ENCODE measurements around the gene PSME2.

Gene PSME2

DNA sequence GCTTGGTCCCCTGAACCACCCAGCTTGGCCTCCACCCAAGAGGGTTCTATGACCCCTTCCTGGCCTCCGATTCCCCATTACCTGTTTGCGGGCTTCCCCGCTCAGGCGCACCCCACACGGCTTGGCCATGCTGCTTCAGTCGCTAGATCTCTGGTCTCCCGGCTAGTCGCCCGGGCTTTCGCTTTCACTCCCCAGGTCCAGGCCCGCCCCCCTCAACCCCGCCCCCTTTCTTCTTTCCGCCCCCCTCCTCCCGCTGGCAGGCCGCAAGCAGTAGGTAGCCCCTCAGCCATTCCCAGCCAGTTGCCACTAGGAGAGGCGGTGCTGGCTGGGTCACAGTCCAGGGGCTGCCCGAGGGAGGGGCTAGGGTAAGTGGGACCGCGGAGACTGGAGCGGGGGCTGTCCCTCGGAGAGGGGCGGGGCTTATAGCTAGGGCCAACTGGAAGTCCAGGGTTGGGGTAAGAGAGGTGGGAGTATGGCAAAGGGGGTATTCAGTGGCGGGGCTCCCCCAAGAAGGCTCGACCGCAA lies at the start of gene PSME2:
Gene PSME2, minus strand, starts transcription at position 158 of the 525 bp plus-strand sequence. Its CDS starts 29 bp downstream, at position 129.
- DNase-seq: peak; percentile 97

- DNase-seq: peak; percentile 92
Measured at GRCh38 chr14:24195186-24196070, 49.0 kb upstream of the PSME2 start, which contains the start of gene TM9SF1. TM9SF1 (minus strand) TSS chr14:24195441; CDS start chr14:24195019, 422 bp downstream.

DNA sequence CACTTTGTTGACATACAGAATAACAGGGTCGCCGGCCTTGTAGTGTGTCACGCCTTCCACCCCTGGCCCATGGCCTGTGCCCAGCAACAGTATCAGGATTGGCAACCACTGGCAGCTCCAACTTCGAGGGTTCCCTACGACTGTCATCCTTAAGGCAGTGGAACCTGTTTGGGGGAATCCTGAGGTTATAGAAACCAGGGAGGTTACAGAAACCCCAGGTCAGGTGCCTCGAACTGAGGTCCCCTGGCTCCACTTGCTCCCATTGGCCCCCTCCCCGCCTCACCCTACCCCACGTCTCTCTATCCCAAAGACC lies 48.4 kb upstream of the PSME2 start:
- DNase-seq: no peak

- no peak for DNase-seq
Measured at GRCh38 chr14:24194186-24194872, 47.9 kb upstream of the PSME2 start.

GRCh38 chr14:24192933-24193332 lies 46.5 kb upstream of the PSME2 start:
- DNase-seq: no peak

DNA sequence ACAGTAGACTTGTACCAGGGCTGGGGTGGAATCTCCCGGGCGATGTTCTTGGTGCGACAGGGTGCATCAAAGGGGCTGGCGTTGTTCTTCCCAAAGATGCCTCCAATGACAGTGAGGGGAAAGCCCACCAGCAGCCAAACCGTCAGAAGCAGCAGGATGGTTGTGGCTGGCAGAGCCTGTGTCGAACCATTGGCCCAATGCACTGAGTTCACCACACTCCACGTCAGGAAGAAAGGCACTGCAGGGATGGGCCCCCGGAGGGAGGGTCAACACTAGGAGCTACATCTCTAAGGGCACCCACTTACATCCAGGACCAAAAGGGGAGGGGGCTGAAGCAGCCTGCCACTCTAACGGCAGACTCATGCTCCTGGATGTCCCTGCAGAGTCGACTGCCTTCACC lies 44.0 kb upstream of the PSME2 start:
- DNase-seq: no peak

- no peak for DNase-seq
Measured at GRCh38 chr14:24189460-24189859, 43.0 kb upstream of the PSME2 start.

GRCh38 chr14:24189059-24189375 lies 42.6 kb upstream of the PSME2 start:
- no peak for DNase-seq

DNA sequence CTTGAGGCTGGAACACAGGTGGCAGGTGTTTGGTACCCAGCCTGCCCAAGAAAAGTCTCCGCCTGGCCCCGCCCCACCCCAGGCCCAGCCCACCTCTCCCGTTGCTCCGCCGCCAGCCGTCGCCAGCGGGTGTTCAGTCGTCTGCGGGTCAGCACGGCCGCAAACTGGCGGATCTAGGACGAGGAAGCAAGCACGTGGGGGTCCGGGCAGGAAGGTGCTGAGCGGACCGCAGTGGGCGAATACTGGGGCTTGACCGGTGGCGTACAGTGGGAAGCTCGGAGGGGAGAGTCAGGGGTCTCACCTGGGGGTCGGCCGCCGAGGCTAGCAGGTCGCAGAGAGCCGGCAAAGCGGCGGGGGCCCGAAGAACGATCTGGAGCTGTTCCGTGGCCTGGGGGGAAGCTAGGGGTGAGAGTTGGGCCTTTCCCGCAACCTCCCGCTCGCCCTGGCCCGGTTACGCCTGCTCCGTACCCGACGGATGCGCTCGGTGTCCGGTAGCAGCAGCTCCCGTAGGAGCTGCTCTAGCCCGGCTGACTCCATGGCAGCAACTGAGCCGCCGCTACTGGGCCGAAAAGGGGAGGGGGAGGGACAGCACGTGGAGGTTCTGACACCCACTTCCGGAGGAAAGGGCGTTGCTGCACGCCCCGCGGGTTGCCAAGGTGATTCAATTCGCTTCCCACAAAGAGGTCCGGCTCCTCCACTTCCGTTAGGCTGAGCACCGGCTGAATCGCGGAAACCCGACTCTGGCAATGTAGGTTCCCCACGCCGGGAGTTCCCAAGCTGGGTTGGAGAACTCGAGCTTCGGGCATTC lies 42.0 kb upstream of the PSME2 start, which contains the start of gene IPO4:
Gene IPO4, minus strand, starts transcription at position 566 of the 808 bp plus-strand sequence. Its CDS starts 29 bp downstream, at position 537.
- DNase-seq: peak; percentile 97

DNA sequence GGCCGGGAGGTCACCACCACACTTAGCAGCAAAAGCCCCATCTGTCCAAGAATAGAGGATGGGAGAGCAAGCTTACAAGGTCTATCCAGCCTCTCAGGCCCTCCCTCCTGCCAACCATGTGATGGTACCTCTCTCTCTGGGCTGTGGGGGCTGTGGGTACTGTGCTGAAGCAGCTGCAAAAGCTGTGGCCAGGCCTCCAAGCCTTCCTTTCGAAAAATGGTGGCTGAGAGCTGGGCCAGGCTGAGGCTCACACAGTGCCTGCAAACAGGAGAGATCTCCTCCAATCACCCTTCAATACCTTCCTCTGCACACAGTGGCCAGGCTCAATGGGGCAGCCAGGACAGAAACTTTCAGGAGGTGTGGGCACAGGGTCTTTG lies 41.1 kb upstream of the PSME2 start:
- DNase-seq: no peak

- no peak for DNase-seq
Measured at GRCh38 chr14:24186831-24187538, 40.6 kb upstream of the PSME2 start.

DNA sequence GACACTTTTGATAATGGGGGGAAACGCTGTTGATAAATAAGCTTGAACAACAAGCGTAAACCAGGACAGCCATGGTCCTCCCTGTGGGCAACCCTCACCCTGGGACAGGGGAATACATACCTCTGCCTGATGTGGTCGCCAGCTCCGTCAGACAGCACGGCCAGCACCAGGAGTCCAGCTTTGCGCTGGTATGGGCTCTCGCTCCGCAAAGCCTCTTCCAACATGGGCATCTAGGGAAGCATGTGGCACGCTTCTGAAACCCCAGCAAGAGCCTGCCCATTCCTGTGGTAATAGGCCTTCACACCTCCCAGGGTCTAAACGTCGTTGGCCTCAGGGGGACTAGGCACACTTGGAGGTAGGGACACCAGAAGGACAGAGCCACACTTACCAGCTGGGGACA lies 39.3 kb upstream of the PSME2 start:
- no peak for DNase-seq

DNA sequence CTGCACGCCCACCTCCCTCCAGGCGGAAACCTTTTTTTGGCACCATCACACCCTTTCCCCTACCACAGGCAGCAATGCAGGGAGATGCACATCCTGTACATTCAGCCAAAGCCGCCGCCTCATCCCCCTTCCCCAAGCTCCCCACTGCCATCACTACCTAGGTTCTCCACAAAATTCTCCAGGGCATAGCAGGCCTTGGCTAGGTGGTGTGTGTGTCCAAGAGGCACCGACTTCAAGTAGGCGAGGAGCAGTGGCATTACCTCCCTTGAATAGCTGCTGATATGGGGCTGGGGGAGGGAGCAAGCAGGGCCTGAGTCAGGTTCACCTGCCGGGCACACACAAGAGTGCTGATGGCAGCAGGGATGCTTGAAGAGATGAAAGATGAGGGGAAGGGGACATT lies 38.6 kb upstream of the PSME2 start:
- no peak for DNase-seq

DNA sequence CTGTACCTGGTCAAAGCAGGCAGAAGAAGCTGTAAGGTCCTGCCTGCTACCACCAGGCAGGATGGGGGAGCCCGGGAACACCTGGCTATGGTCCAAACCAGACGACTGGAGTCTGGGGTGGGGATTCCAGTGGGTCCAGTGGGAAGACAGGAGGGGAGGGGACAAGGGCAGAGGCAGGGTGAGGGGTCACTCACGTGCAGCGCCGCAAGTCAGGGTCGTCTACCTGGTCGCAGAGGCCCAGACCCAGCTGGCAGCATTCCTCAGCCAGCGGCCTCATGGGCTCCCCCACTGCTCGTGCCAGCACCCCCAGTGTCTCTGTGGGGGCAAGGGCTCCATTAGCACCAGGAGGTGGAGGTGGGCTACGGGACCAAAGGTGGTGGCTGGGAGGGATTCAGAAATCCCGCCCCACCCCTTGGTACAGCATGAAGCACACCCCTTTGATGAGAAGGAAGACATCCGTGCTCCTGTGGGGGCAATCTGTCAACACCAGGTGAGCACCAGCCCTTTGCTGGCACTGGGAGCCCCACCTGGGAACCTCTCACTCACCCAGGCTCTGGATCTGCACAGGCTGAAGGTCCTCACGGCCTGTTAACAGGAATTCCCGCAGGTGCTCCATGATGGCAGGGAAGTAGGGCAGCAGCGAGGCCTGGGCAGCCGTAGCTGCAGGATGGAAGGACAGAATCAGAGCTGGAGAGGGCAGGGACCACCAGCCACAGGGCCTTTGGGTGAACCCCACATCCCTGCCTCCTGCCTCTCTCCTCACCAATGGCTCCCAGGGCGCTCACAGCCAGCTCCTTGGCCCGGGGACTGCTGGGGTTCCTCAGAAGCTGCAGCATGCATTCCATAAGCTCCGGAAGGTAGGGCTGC lies 37.9 kb upstream of the PSME2 start:
- DNase-seq: no peak

- no peak for DNase-seq
Measured at GRCh38 chr14:24183014-24183481, 36.6 kb upstream of the PSME2 start.

GRCh38 chr14:24182110-24182882 lies 35.9 kb upstream of the PSME2 start:
- no peak for DNase-seq

GRCh38 chr14:24181371-24182077 lies 35.1 kb upstream of the PSME2 start:
- DNase-seq: no peak

- no peak for DNase-seq
Measured at GRCh38 chr14:24179961-24180796, 33.8 kb upstream of the PSME2 start.
